Calu3 (cell line): ENCODE data around the gene ZNF780B. TPM values are rescaled to one million over a fixed set of nuclear protein-coding genes. Genes with fewer than 3 reads are reported as not detected.

Experiments used
- BruUV-seq: library from RNA; stranded (reverse); fragments of 400-500 nt; replicated peaks from 2 replicates; lab custom pipeline; 2021; lab: Mats Ljungman, UMichigan
- CTCF ChIA-PET: fragments of 300-600 bp; sonication (Branson Sonifier 250); formaldehyde crosslinking; loops from one replicate; lab custom pipeline; 2022; ENCODE audit warnings: antibody characterized with exemption; lab: Charles Lee
- DNase-seq: peaks from one replicate; pipeline ENCODE4 v3.0.0; 2022
- H3K27ac Mint-ChIP-seq: one replicate; pipeline ENCODE4 v1.8.0; 2022; ENCODE audit warnings: mixed read lengths; ENCODE audit not compliant: unreplicated experiment
- H3K27me3 Mint-ChIP-seq: one replicate; pipeline ENCODE4 v1.8.0; 2022; ENCODE audit warnings: mixed read lengths; ENCODE audit not compliant: unreplicated experiment
- H3K36me3 Mint-ChIP-seq: one replicate; pipeline ENCODE4 v1.8.0; 2022; ENCODE audit warnings: mild to moderate bottlenecking, moderate library complexity, mixed read lengths; ENCODE audit not compliant: insufficient read depth, unreplicated experiment
- H3K4me1 Mint-ChIP-seq: one replicate; pipeline ENCODE4 v1.8.0; 2022; ENCODE audit warnings: mild to moderate bottlenecking, low read depth, mixed read lengths; ENCODE audit not compliant: unreplicated experiment
- H3K4me3 Mint-ChIP-seq: one replicate; pipeline ENCODE4 v1.8.0; 2022; ENCODE audit warnings: mild to moderate bottlenecking, low read depth, moderate library complexity, mixed read lengths; ENCODE audit not compliant: unreplicated experiment
- H3K9me3 Mint-ChIP-seq: one replicate; pipeline ENCODE4 v1.8.0; 2022; ENCODE audit warnings: low read depth, mixed read lengths; ENCODE audit not compliant: unreplicated experiment
- CTCF ChIP-seq: fragments of 200-600 bp; IDR thresholded peaks from one replicate; pipeline ENCODE4 v1.8.0; 2022; ENCODE audit warnings: antibody characterized with exemption; ENCODE audit not compliant: unreplicated experiment
- intact Hi-C: fragments of 100-400 bp; cut with micrococcal nuclease; formaldehyde crosslinking; loops from one replicate; pipeline ENCODE4 v1.10.0; 2022; ENCODE audit not compliant: unreplicated experiment
- total RNA-seq: library from RNA; stranded (reverse); gene quantifications from 2 replicates; pipeline ENCODE4 v1.2.3, GENCODE V29; 2022

ZNF780B gene
- total RNA-seq, 1 experiment from 2014 or later = 30.2 TPM

DNA sequence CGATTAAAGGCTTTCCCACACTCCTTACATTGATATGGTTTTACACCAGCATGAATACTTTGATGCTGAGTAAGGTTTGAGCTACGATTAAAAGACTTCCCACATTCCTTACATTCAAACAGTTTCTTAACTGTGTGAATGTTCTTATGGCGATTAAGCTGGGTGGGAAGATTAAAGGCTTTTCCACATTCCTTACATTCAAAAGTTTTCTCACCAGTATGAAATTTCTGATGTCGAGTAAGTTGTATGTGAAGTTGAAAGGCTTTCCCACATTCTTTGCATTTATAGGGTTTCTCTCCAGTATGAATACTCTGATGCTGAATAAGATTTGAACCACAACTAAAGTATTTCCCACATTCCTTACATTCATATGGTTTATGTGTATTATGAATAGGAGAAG, 20.0 kb downstream of the ZNF780B start:
- CTCF ChIA-PET = no interaction called here
- no peak for DNase-seq
- H3K36me3 Mint-ChIP-seq = peaks cover 9% of the 10 kb centered on the region
- peaks cover 20% of the 10 kb centered on the region for H3K9me3 Mint-ChIP-seq
- no peaks in the 10 kb centered on the region for H3K27me3 Mint-ChIP-seq
- H3K27ac Mint-ChIP-seq = no peak overlapping the region
- no peak overlapping the region for H3K4me3 Mint-ChIP-seq
- BruUV-seq = no TSS peak
- TF ChIP-seq CTCF = no peak
- H3K4me1 Mint-ChIP-seq = no peaks in the 10 kb centered on the region
- intact Hi-C loops = no loop called here

- Mint-ChIP-seq H3K27ac (no peak overlapping the region), H3K4me1 (no peaks in the 10 kb centered on the region), H3K9me3 (peaks cover 23% of the 10 kb centered on the region), H3K36me3 (peaks cover 11% of the 10 kb centered on the region), H3K27me3 (no peaks in the 10 kb centered on the region), H3K4me3 (no peak overlapping the region)
- no peak for DNase-seq
- BruUV-seq = no TSS peak
- no peak for TF ChIP-seq CTCF
- CTCF ChIA-PET = no interaction called here
- intact Hi-C loops = no loop called here
Measured at GRCh38 chr19:40033989-40034560, 22.0 kb downstream of the ZNF780B start.

DNA sequence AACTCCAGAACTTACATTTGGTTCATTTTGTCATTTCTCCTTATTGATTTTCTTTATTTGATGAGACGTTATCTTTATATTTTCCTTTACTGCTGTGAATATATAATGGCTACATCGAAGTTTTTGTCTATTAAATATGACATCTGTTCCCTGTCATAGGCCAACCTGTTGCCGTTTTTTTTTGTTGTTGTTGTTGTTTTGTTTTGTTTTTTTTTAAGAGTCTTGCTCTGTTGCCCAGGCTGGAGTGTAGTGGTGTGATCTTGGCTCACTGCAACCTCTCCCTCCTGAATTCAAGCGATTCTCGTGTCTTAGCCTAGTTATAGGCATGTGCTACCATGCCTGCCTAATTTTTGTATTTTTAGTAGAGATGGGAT, 29.4 kb downstream of the ZNF780B start:
- peaks cover 31% of the 10 kb centered on the region for H3K9me3 Mint-ChIP-seq
- intact Hi-C loops = no loop called here
- no peak overlapping the region for H3K27ac Mint-ChIP-seq
- BruUV-seq = no TSS peak
- TF ChIP-seq CTCF = no peak
- CTCF ChIA-PET = no interaction called here
- H3K4me3 Mint-ChIP-seq = no peak overlapping the region
- no peaks in the 10 kb centered on the region for H3K27me3 Mint-ChIP-seq
- peaks cover 15% of the 10 kb centered on the region for H3K36me3 Mint-ChIP-seq
- H3K4me1 Mint-ChIP-seq = no peaks in the 10 kb centered on the region
- no peak for DNase-seq

DNA sequence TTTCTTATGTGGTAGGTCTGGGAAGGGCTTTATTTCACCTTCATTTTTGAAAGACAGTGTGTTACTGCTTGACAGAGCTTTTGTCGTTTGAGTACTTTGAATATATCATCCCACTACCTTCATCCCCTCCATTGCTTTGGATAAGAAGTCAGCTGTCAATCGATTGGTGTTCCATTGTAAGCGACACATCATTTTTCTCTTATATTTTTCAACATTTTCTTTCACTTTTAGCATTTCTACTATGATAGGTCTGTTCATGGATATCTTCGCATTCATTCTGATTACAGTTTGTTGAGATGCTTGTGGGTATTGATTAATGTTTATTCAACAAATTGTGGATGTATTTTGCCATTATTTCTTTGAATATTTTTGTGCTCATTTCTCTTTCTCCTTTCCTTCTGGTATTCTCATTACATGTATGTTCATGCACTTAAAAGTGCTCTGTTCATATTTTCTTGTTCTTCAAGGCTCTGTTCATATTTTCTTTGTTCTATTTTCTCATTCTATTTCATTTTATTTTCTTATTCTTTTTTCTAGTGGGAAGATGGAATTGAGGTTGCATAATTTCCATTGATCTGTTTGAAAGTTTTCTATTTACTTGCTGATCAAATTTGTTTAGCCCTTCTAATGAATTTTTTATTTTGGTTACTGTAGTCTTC, 30.0 kb downstream of the ZNF780B start:
- CTCF ChIA-PET = no interaction called here
- Mint-ChIP-seq H3K9me3 (peaks cover 33% of the 10 kb centered on the region), H3K4me1 (no peaks in the 10 kb centered on the region), H3K36me3 (peaks cover 15% of the 10 kb centered on the region), H3K4me3 (no peak overlapping the region), H3K27me3 (no peaks in the 10 kb centered on the region), H3K27ac (no peak overlapping the region)
- intact Hi-C loops = no loop called here
- TF ChIP-seq CTCF = no peak
- BruUV-seq = no TSS peak
- DNase-seq = no peak
